A549 treated with CORT108297 at 1 μM for 4 hours (cell line): ENCODE measurements around the gene OR6C3. TPM values are rescaled to one million over a fixed set of nuclear protein-coding genes. Genes with fewer than 3 reads are reported as not detected.

Source experiments
- total RNA-seq: library from RNA; stranded (reverse); fragments of 200-300 nt; extraction: Qiagen RNA extraction; gene quantifications from 5 replicates; pipeline ENCODE4 v1.2.3, GENCODE V29; 2022

The OR6C3 gene
- total RNA-seq = not detected in 5 replicates

GRCh38 chr12:55330446-55330845 lies at the start of gene OR6C3:
OR6C3 (plus strand) TSS chr12:55330746; CDS start chr12:55331701, 955 bp downstream.

GRCh38 chr12:55296469-55296868 lies 34.1 kb upstream of the OR6C3 start, which contains the start of gene OR6C6:
OR6C6 (minus strand) TSS chr12:55296569; CDS start chr12:55295232, 1,337 bp downstream.

GRCh38 chr12:55314043-55314442 lies 16.5 kb upstream of the OR6C3 start, which contains the start of gene OR6C1:
OR6C1 (plus strand) TSS chr12:55314343; CDS start chr12:55320600, 6,257 bp downstream.

GRCh38 chr12:55362675-55363074 lies 32.1 kb downstream of the OR6C3 start, which contains the start of gene OR6C75:
OR6C75 (plus strand) TSS chr12:55362975; CDS start chr12:55365111, 2,136 bp downstream.

Other genes starting within 250 kb of the OR6C3 start
- gene OR9K2, start 204.3 kb upstream of the OR6C3 start, total RNA-seq = not detected in 5 replicates
- gene OR10A7, start 109.7 kb upstream of the OR6C3 start, total RNA-seq = not detected in 5 replicates
- gene OR6C74, start 86.1 kb upstream of the OR6C3 start, total RNA-seq = not detected in 5 replicates
- not detected in 5 replicates for gene OR6C6, start 34.2 kb upstream of the OR6C3 start, total RNA-seq
- gene OR6C1, start 16.4 kb upstream of the OR6C3 start, total RNA-seq = not detected in 5 replicates
- gene OR6C75, start 32.2 kb downstream of the OR6C3 start, total RNA-seq = not detected in 5 replicates
- gene OR6C65, start 69.8 kb downstream of the OR6C3 start, total RNA-seq = not detected in 5 replicates
- not detected in 5 replicates for gene OR6C76, start 95.5 kb downstream of the OR6C3 start, total RNA-seq
- gene OR6C2, start 113.3 kb downstream of the OR6C3 start, total RNA-seq = not detected in 5 replicates
- gene OR6C70, start 139.4 kb downstream of the OR6C3 start, total RNA-seq = not detected in 5 replicates
- not detected in 5 replicates for gene OR6C68, start 161.6 kb downstream of the OR6C3 start, total RNA-seq
- gene OR6C4, start 218.9 kb downstream of the OR6C3 start, total RNA-seq = not detected in 5 replicates
- not detected in 5 replicates for gene OR2AP1, start 241.7 kb downstream of the OR6C3 start, total RNA-seq